Activated gamma-delta T cell treated with anti-CD3 and anti-CD28 coated beads, Interleukin-2, amount 50 U/mL, for 16 hours (primary cell): ENCODE measurements around the gene MED15.
"Not testable (repeated sequence)": the region's sequence is repeated elsewhere in the genome, so short reads cannot be mapped to it uniquely, and the experiment has no call there.

Source experiments
- DNase-seq: peaks from one replicate; pipeline ENCODE4 v3.0.0-alpha.2; 2020; ENCODE audit warnings: low read depth

MED15 gene

DNA sequence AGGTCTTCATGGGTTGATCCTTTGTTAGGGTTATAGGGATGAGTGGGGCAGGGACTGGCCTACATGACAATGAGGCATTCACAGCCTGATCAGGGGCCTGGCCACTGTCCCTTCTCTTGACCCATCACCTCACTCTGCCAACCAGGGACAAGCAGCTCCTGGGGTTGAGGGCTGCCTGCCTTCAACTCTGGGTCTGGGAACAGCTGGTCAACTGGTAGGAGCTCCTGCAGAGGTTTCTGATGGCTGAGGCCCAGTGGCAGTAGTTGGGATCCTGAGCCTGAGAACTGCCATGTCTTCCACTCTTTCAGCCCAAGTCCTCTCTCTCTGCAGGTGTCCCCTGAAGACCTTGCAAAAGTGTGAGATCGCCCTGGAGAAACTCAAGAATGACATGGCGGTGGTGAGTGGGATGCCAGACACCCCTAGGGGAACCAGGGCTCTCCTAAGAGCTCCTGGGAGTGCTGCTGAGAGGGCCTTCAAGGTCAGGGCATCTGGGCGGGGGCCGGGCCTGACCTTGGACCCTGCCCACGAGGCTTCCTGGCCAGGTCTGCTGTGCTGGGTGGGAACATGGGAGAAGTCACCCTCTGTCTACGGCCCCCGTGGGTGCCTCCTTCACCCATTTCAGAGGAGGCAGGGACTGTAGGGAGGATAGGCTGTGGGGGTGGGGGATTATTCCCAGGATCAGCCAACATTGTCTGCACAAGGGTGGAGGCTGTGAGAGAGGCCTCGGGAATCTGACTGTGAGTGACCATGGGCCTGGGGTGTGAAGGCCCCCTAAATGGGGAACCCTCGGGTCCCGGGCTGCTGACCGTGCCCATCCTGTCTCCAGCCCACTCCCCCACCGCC lies 76.8 kb downstream of the MED15 start:
- no peak for DNase-seq

DNA sequence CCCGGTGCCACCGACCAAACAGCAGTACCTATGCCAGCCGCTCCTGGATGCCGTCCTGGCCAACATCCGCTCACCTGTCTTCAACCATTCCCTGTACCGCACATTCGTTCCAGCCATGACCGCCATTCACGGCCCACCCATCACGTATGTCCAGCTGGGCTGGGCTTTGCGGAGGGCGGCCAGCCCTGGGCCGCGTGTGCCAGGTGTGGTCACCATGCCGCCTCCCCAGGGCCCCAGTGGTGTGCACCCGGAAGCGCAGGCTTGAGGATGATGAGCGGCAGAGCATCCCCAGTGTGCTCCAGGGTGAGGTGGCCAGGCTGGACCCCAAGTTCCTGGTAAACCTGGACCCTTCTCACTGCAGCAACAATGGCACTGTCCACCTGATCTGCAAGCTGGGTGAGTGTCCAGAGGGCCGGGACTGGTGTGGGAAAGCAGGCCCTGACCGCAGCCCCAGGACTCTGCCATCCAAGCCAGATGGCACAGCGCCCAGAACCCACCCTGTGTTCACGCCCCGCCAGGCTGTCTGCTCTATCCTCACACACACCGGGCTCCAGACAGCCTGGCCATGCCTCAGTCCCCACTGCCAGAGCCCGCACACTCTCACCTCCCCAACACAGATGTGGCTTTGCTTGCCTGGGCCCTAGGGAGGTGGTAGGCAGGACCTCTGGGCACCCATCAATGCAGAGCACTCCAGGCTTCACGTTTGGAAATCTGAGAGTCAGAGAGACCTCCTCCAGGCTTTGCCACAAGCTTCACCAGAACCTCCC lies 77.6 kb downstream of the MED15 start:
- DNase-seq, result no peak

DNA sequence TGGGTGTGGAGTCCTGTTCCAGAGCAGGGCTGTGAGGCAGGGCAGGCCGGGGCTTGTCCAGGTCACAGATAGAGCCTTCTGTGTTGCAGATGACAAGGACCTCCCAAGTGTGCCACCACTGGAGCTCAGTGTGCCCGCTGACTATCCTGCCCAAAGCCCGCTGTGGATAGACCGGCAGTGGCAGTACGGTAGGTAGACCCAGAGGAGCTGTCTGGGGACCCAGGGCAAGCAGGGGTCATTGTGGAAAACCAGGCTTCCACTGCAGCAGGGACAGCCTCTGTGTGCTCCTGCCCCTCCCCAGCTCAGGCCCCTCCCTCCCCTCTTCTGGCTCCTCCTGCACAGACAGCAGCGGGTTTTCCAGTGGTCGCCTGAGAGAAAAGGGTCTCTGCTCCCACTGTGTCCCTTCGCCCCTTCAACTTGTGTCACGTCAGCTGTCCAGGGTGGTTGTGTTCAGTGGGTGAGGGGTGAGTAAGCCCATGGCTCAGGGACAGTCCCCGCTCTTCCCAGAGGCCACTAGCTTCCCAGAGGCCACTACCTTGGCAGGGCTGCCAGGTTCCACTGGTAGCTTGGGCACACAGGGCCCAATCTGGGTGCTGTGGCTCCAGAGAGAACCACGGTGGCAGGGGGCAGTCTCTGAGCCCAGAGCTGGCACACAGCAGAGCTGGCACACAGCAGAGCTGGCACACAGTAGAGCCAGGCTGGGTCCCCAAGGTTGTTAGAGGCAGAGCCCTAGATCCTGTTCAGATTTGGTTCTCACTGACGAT lies 78.4 kb downstream of the MED15 start:
- no peak for DNase-seq

DNA sequence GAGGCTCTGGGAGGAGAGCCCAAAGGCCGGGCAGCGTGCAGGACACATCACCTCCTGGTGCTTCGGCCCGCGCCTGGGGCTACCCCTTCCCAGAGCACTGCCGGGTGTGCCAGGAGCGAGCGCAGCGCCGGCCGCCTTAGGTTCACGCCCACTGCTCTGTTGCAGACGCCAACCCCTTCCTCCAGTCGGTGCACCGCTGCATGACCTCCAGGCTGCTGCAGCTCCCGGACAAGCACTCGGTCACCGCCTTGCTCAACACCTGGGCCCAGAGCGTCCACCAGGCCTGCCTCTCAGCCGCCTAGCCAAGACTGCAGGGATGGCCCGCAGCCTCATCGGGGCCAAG lies 79.0 kb downstream of the MED15 start:
- DNase-seq, result no peak

DNA sequence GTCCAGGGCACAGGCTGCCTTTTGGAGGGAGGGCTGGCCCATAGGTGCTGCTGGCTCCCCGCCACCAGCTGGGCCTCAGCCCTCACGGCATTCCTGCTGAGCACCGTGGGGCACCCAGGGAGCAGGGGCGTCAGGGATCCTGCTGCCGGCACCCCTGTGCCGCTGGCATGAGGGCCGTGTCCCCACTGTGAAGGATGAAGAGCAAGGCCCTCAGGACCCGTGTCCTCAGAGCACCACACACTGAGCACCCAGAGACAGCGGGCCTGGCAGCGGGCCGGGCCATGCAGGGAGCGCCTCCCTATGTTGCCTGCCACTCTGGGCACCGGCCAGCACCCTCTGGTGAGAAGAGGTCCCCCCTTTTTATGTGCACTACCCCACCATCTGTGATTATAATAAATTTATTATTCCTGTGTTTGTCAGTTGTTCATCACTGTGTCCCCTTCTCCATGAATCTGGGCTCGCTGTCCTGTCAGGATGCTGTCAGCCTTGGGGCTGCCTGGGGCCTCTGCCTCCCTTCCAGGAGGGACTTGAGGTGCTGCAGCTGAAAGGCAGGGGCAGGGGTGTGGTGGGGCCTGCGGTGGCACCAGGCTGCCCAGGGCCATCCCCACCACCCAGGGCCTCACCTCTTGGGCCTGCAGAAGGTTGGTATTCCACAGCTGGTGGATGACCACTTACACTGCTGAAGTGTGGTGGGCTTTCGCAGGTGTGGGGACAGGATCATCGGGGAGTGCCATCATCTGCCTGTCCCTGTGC lies 80.0 kb downstream of the MED15 start:
- DNase-seq, result no peak

DNA sequence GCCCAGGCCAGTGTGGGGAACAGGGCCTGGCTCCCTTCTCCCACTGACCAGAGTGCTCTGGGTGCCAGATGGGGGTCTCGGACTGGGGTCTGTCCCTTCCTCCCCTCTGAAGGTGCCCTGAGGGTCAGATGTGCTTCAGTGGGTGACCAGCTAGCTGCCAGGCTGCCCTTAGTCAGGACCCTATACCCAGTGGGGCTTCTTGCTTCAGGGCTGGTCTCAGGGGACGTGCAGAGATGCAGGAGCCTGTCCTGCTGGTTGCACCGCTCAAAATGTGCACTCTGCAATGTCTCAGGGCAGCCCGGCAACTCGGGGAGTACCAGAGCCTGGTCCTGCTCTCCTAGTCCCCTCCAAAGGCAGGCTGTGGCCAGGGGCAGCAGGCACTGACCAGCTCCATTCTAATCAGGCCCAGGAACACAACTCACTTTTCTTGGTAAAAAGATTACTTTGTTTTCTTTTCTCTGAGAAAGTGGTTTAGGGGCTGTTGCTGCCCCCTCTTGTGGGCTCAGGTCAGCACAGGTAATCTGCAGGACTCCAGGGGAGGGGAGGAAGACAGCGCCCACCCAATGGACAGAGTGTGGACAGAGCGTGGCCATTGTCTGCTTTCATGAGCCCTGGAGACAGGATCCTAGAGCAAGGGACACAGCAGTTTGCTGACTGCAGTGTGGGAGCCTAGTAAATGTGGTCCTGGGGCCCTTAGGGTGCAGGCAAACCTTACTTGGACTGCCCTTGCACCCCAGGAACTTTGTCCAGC lies 80.9 kb downstream of the MED15 start:
- DNase-seq, result no peak

DNA sequence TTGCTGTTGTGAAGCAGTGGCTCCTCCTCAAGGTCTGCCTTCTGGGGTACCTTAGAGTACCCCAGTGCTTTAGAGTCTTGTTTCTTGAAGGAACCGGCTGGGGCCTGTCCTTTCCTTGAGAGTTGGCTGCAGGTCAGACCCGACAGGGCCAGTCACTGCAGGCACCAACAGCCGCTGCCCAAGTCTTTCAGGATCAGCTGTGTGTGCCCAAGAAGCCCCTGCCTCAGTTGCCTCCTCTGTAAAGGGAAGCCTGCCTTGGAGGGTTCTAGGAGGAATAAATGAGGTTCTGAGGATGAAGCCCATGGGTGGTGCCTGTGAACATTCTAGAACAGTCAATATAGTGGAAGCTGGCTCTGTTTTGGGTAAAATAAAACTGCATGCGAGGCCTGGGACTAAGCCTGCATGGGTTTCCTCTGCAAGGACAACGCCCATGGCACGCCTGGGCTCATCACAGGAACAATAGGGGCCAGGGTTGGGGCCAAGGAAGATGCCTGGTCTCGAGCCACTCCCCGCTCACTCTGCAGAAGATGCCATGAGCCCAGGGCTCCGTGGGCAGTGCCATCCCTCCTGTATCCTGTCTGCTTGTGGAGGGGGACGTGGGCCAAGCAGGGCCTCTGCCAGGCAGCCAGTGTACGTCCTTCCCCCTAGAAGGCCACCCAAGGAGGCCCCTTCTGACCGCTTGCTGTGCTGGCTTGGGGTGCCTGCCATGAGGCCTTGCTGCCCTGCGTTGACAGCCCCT lies 81.6 kb downstream of the MED15 start:
- DNase-seq, result no peak

DNA sequence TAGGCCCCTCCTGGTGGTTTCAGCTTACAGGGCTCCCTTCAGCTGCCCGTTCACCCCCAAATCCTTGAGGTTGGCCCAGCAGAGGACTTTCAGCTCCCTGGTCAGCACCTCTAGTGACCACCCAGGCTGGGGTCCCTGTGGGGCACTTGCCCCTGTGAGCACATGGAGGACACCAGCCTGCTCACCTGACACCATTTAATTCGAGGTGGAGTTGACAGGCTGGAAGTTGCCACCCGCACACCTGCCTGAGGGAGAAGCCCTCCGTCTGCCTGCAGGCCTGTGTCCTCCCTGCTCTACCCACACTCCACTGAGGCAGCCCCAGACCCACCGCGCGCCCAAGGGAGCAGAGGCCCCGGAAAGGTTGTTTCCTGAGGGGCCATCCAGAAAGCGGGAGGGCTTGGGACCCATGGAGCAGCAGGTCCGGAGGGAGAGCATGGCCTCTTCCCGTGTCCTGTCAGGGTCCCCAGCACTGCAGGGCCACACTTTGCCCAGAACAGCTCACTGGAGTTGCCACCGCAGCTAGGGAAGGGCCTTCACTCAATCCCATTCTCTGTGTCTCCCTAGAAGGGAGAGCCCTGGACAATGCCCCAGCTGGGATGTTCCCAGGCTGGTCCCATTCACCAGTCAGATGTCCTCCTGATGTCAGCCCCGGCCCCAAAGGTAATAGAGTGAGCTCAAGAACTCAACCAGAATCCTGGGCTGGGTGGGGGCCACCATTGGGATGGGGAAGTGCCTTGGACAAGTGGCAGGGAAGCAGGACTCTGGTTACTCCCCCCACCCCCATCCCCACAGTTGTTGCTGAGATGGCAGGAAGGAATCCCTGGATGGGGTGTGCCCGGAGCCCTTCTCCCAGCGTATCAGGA lies 82.4 kb downstream of the MED15 start:
- DNase-seq, result no peak

DNA sequence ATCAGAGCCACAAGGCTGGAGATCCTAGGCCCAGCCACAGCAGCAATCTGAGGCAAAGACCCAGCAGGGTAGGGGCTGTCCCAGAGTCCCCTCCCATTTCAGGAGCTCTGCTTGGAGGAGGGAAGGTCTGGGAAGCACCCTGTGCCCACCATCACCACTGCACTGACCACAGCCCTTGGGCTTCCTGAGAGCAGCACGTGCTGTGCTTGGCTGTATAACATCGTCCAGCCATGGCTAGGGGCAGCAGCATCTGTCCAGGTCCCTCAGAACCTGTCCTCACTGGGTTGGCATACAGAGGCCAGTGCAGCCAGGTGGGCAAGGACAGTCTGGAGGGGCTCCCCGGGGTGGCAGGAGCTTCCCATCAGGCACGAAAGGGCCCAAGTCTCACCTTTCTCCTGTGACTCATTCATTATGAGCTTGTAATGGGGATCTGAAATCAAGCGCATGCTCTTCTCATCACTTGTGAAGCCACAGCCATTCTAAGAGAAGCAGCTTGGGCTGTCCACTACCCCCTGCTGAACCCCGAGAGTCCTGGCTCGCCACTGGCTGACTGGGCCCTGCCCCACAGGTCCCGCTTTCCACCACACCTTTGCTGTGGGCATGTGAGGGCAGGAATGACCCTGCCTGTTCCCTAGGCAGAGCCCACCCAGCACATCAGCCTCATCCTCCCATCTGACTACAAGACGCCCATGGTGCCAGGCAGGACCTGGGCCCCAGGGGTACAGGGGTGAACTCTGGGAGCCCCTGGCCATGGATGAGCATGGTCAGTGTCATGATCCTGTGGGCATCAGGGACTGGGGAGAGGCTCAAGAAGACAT lies 83.3 kb downstream of the MED15 start:
- DNase-seq, result no peak

DNA sequence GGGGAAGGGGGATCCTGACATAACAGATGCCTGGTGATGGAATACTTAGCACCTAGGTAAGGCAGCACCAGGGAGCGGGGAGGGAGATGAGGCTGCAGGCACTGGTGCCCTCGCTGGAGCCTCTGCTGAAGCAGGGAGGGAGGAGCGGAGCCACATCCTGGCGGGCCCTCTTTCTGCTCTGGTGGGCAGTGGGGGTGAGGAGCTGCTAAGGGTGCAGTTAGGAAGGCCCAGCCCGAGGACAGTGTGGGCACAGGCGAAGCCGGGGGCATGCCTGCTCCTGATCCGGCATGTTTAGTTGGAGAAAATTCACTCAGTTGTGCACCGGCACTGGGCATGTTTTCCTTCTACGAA lies 83.9 kb downstream of the MED15 start:
- no peak for DNase-seq

DNA sequence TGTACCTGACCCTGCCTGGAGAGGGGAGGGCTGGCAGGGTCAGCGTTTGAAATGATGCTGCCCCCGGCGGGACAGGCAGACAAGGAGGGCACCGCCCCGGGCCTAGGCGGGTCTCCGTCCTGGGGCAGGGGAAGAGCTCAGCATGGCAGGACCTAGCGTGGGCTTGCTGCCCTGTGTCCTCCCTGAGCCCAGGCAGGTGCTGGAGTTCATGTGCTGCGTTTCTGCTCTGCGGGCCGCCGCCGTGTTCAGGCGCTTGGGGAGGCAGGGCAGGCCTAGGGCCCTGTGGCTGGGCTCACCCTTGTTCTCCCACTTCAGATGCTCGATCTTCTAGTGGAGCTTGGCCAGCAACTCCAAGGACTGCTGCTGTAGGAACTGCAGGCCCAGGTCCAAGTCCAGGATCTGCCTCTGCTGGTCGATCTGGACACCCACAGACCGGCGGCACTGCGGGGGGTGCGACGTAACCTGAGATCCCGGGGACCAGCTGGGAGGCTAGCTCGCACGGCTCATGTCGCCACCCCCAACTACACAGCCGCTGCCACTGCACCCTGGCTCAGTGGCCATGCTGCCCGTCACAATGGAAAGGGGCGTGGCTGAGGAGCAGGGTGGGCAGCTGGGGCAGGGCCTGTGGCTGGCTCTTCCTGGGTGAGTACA lies 84.4 kb downstream of the MED15 start:
- no peak for DNase-seq

DNA sequence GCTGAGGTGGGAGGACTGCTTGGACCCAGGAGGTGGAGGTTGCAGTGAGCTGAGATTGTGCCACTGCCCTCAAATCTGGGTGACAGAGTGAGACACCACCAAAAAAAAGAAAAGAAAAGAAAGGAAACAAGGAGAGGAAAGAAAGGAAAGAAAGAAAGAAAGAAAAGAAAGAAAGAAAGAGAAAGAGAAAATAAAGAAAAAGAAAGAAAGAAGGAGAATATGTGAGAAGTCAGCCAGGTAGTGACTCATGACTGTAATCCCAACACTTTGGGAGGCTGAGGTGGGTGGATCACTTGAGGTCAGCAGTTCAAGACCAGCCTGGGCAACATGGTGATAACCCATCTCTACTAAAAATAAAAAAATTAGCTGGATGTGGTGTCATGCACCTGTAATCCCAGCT lies 86.6 kb downstream of the MED15 start:
- not testable (repeated sequence) for DNase-seq

DNA sequence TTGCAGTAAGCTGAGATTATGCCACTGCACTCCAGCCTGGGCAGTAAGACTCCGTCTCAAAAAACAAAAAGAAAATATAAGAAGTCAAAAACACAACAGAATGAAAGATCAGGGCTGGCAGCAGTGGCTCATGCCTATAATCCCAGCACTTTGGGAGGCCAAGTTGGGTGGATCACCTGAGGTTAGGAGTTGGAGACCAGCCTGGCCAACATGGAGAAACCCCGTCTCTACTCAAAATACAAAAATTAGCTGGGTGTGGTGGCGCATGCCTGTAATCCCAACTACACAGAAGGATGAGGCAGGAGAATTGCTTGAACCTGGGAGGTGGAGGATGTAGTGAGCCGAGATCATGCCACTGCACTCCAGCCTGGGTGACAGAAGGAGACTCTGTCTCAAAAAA lies 87.1 kb downstream of the MED15 start:
- not testable (repeated sequence) for DNase-seq

DNA sequence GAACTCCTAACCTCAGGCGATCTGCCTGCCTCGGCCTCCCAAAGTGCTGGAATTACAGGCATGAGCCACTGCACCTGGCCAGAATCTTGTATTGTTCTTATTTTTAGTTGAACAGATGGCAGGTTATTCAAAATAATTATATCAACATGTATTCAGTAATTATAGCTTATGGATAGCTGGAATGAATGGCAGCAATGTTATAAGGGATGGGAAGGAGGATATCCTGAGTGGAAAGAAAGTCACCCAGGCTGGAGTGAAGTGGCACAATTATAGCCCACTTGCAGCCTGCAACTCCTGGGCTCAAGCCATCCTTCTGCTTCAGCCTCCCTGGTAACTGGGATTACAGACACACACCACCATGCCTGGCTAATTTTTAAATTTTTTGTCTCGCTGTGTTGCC lies 88.1 kb downstream of the MED15 start:
- DNase-seq, result no peak

DNA sequence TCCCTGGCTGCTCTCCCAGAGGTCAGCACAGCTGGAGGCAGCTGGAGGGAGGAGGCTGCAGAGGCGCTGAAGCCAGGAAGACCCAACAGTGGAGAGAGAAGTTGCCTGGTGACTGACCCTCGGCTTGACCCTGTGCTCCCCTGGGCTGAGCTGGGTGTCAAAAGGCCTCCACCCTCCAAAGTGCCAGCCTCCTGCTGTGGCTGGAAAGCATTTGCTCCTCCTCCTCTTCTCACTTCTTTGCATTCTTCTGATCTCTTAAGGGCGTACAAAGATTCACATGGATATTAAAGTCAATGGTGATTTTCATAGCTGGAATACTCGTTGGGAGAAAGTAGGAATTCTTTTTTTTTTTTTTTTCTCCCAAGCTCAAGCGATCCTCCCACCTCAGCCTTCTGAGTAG lies 91.7 kb downstream of the MED15 start:
- DNase-seq, result no peak

DNA sequence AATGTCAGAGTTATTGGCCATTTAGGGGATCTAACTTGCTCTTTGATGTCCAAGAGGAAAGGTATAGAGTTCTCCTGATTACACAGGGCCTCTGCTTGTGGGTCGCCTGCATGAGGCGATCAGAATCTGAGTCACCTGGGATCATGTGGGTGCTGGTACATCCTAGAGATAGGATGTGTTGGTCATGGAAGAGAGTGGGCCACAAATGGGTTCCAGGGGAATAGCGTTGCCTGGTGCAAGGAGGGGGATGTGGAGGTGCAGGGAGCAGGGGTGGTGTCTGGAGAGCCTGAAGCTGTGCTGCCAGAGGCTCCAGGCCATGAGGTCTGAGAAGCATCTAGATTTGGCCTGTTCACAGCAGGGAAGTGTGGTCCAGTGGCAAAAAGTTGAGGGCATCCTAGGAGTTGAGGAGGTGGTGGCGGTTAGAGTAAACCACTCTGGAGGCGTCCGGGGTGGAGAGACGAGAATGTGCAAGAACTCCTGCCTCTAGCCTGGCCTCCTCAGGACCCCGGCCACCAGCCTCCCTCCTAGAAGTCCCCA lies 92.8 kb downstream of the MED15 start:
- no peak for DNase-seq

DNA sequence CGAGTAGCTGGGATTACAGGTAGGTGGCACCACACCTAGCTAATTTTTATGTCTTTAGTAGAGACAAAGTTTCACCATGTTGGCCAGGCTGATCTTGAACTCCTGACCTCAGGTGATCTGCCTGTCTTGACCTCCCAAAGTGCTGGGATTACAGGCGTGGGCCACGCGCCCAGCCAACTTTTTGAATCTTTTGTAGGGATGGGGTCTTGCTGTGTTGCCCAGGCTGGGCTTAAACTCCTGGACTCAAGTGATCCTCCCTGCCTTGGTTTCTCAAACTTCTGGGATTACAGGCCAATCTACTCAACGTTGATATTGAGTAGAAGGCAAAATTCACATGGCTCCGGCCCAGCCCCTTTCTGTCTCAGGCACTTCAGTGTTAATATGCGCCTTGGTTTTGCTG lies 93.9 kb downstream of the MED15 start:
- no peak for DNase-seq

DNA sequence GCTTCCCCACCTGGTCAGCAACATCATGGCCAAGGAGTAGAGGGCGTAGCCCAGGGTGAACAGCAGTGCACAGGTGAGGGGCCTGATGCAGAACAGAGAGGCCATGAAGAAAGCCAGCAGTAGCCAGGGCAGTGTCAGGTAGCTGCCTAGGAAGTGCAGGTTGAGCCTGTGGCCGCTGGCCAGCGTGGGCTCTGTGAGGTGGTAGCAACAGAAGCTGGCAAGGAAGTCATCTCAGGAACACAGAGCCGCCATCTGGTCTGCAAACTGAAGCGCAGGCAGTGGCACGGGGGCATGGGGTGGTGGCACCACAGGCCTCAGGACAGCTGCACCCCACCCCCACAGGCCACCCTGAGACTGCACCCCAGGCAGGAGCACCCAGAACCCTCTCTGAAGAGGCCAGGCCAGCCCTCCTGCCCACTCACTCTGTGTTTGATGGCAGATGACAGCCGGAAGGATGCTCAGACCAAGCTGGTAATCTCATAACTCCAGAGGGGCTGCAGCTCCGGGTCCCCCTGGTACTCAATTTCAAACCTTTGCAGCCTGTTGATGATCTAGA lies 95.3 kb downstream of the MED15 start:
- no peak for DNase-seq
